Thyroid gland (tissue), 4 donors: ENCODE results near the gene CCDC159. TPM values are rescaled to one million over a fixed set of nuclear protein-coding genes. Genes with fewer than 3 reads are reported as not detected.
"Not testable (repeated sequence)": the region's sequence is repeated elsewhere in the genome, so short reads cannot be mapped to it uniquely, and the experiment has no call there.

Experiments used
- DNase-seq, 2 donors: peaks; one replicate each; pipeline ENCODE4 v3.0.0-alpha.2; 2019
- H3K27ac ChIP-seq, 3 donors: fragments of 200-600 bp; sonication (generic); 1 replicate in 2 of 3; 2 replicates in 1 of 3; pipeline ENCODE4 v1.5.1; 2016 to 2019; ENCODE audit warnings: mild to moderate bottlenecking in 1 of 3, moderate library complexity in 1 of 3
- H3K27me3 ChIP-seq: fragments of 200-600 bp; sonication (generic); one replicate; pipeline ENCODE4 v1.5.1; 2019
- H3K36me3 ChIP-seq, 2 donors: fragments of 200-600 bp; sonication (generic); one replicate each; pipeline ENCODE4 v1.5.1; 2016 to 2019
- H3K4me1 ChIP-seq, 2 donors: fragments of 200-600 bp; sonication (generic); one replicate each; pipeline ENCODE4 v1.5.1; 2017 to 2019
- H3K4me3 ChIP-seq, 3 donors: fragments of 200-600 bp; sonication (generic); replicated peaks in 1 of 3; 1 replicate in 2 of 3; 2 replicates in 1 of 3; pipeline ENCODE4 v1.5.1; 2016; ENCODE audit warnings: mild to moderate bottlenecking in 1 of 3
- H3K9me3 ChIP-seq: fragments of 200-600 bp; sonication (generic); one replicate; pipeline ENCODE4 v1.5.1; 2017
- CTCF ChIP-seq, 6 experiments: fragments of 200-600 bp in 3 of 6; fragments of 450-650 bp in 3 of 6; sonication (generic) in 3 of 6; IDR thresholded peaks; one replicate each; pipeline ENCODE4 v1.5.1; 2016 to 2019; ENCODE audit warnings: antibody characterized with exemption in 6 of 6, mild to moderate bottlenecking in 2 of 6, inconsistent platforms in 1 of 6, moderate library complexity in 1 of 6
- POLR2A ChIP-seq, 2 donors: fragments of 450-650 bp; IDR thresholded peaks; one replicate each; pipeline ENCODE4 v1.6.1; 2017; ENCODE audit warnings: antibody characterized with exemption in 2 of 2, mild to moderate bottlenecking in 2 of 2, moderate library complexity in 1 of 2
- WGBS, 2 donors: methylation state at CpG; one replicate each; pipeline ENCODE4 v1.1.5; 2017; 5-methylcytosine and 5-hydroxymethylcytosine counted together
- intact Hi-C: fragments of 100-400 bp; cut with DNase I; formaldehyde crosslinking; loops from one replicate; pipeline ENCODE4 v1.15.1; 2023
- total RNA-seq, 4 donors: library from RNA; depleted of rRNA; stranded (reverse); fragments of >200 nt; gene quantifications; one replicate each; pipeline ENCODE4 v1.2.3, GENCODE V29; 2016

The CCDC159 gene
- total RNA-seq, 4 donors from 2014 or later: 27.0 to 36.9 (median 34.5) TPM

- DNase-seq: peak; percentile 66 to 68
- H3K27me3 ChIP-seq: no peaks in the 10 kb centered on the region
- no peaks in the 10 kb centered on the region for H3K36me3 ChIP-seq
- H3K9me3 ChIP-seq: no peaks in the 10 kb centered on the region
- H3K27ac ChIP-seq: peak overlapping the region; percentile 84 to 92 (median 89)
- TF ChIP-seq CTCF (IDR thresholded peaks at IDR 0.05): no peak
- peak in 1 of 2 donors; percentile 79 for TF ChIP-seq POLR2A (IDR thresholded peaks at IDR 0.05)
- intact Hi-C loops: no loop called here
- 9 to 11% methylated on average over 17 to 22 of the region's 27 CpGs for WGBS, 2 donors
- peak overlapping the region in 2 of 3 donors; percentile 4 to 59 for H3K4me3 ChIP-seq
- peaks cover 22 to 48% of the 10 kb centered on the region in 2 donors for H3K4me1 ChIP-seq
Observed at GRCh38 chr19:11375143-11375948, 29.0 kb downstream of the CCDC159 start.

- H3K4me1 ChIP-seq: peaks cover 28 to 61% of the 10 kb centered on the region in 2 donors
- no peak overlapping the region for H3K4me3 ChIP-seq
- H3K9me3 ChIP-seq: no peaks in the 10 kb centered on the region
- no peaks in the 10 kb centered on the region for H3K36me3 ChIP-seq
- no peaks in the 10 kb centered on the region for H3K27me3 ChIP-seq
- TF ChIP-seq POLR2A (IDR thresholded peaks at IDR 0.05) (no peak), CTCF (IDR thresholded peaks at IDR 0.05) (no peak)
- intact Hi-C loops: no loop called here
- peak; percentile 58 to 67 for DNase-seq
- H3K27ac ChIP-seq: peak overlapping the region; percentile 0 to 53 (median 20)
Observed at GRCh38 chr19:11377237-11377636, 30.9 kb downstream of the CCDC159 start.

DNA sequence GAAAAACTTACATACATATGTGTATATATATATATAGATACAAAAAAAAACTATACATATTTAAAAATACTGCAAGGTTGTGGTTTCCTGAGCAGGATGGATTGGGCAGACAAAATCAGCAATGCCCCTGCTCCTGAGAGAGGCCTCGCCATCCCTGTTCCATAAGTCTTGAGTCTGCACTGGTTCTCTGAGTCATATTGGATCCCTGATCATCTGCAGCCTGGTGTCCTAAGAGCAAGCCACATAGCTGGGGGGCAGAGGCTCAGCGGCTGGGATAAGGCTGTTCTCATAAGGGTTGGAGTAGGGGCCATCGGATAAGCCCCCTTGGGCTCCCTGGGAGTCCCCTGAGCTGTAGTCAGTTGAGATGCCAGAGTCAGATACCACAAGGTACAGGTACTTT, 31.4 kb downstream of the CCDC159 start:
- Histone ChIP-seq H3K4me3 (no peak overlapping the region), H3K4me1 (peaks cover 29 to 63% of the 10 kb centered on the region in 2 donors), H3K36me3 (no peaks in the 10 kb centered on the region), H3K27ac (peak overlapping the region in 2 of 3 donors; percentile 21 to 53), H3K9me3 (no peaks in the 10 kb centered on the region), H3K27me3 (no peaks in the 10 kb centered on the region)
- intact Hi-C loops: no loop called here
- TF ChIP-seq POLR2A (IDR thresholded peaks at IDR 0.05) (no peak), CTCF (IDR thresholded peaks at IDR 0.05) (no peak)
- WGBS, 2 donors: 92 to 97% methylated on average over 3 of the region's 3 CpGs
- no peak for DNase-seq

GRCh38 chr19:11378319-11379189, 32.2 kb downstream of the CCDC159 start:
- DNase-seq: peak; percentile 52 to 56
- intact Hi-C loops: no loop called here

GRCh38 chr19:11379269-11379845, 33.0 kb downstream of the CCDC159 start:
- H3K36me3 ChIP-seq, H3K27ac ChIP-seq, H3K4me3 ChIP-seq, H3K9me3 ChIP-seq, H3K27me3 ChIP-seq, DNase-seq, intact Hi-C loops: not testable (repeated sequence)
- 84 to 87% methylated on average over 14 of the region's 14 CpGs for WGBS, 2 donors
- H3K4me1 ChIP-seq: peaks cover 32 to 71% of the 10 kb centered on the region in 2 donors

More at GRCh38 chr19:11378319-11379189, 32.2 kb downstream of the CCDC159 start:
- Histone ChIP-seq H3K4me3 (no peak overlapping the region), H3K27ac (peak overlapping the region in 2 of 3 donors; percentile 21 to 53), H3K36me3 (no peaks in the 10 kb centered on the region), H3K4me1 (peaks cover 37 to 71% of the 10 kb centered on the region in 2 donors), H3K9me3 (no peaks in the 10 kb centered on the region), H3K27me3 (no peaks in the 10 kb centered on the region)
- WGBS, 2 donors: 53 to 69% methylated on average over 2 to 4 of the region's 8 CpGs
- TF ChIP-seq POLR2A (IDR thresholded peaks at IDR 0.05) (no peak), CTCF (IDR thresholded peaks at IDR 0.05) (peak in 5 of 6 experiments; percentile 26 to 61 (median 44))
